Measurements from ENCODE around the gene RBBP8. TPM values are rescaled to one million over a fixed set of nuclear protein-coding genes. Genes with fewer than 3 reads are reported as not detected.

RBBP8 gene
- polyA plus RNA-seq, 3 donors: 5.8 to 9.6 (median 7.8) TPM

- H3K27me3 ChIP-seq (ENCODE audit: control insufficient read depth in 2 of 2, insufficient read depth in 2 of 2, low read length in 2 of 2): no peaks in the 10 kb centered on the region
- no peaks in the 10 kb centered on the region for H4K20me1 ChIP-seq (ENCODE audit: insufficient read depth, low read length)
- Mint-ChIP-seq H3K36me3 (no peaks in the 10 kb centered on the region), H3K4me3 (no peak overlapping the region), H3K9me3 (peaks cover 0 to 3% (median 0%) of the 10 kb centered on the region in 7 donors), H3K27ac (no peak overlapping the region), H3K4me1 (peaks cover 1% of the 10 kb centered on the region), H3K27me3 (ENCODE audit: low read depth in 3 of 3) (peaks cover 0 to 5% (median 0%) of the 10 kb centered on the region in 3 donors)
- no peak overlapping the region for H3K9ac ChIP-seq (ENCODE audit: insufficient read depth, low read length, poor library complexity, severe bottlenecking)
- H3K79me2 ChIP-seq (ENCODE audit: insufficient read depth, low read length): no peaks in the 10 kb centered on the region
- no peaks in the 10 kb centered on the region for H3K36me3 ChIP-seq (replicated peaks in 1 of 2; ENCODE audit: control insufficient read depth in 1 of 2, insufficient read depth in 2 of 2, low read length in 2 of 2)
- DNase-seq: no peak
- H3K4me2 ChIP-seq (replicated peaks; ENCODE audit: extremely low read depth, low read length, poor library complexity, severe bottlenecking): no peak overlapping the region
- no peaks in the 10 kb centered on the region for H3K4me1 ChIP-seq (ENCODE audit: control insufficient read depth in 1 of 2, insufficient read depth in 2 of 2, low read length in 2 of 2)
- intact Hi-C loops (cut with micrococcal nuclease): no loop called here
- no CpG with 5 or more reads among the region's 2 CpGs for WGBS (ENCODE audit: insufficient coverage)
- no peak overlapping the region for H3K4me3 ChIP-seq (replicated peaks in 1 of 3; ENCODE audit: low read depth in 2 of 3, low read length in 3 of 3)
- H3K27ac ChIP-seq (ENCODE audit: low read depth in 1 of 2, low read length in 2 of 2): no peak overlapping the region
- no peak for TF ChIP-seq CTCF (IDR thresholded peaks at IDR 0.05)
- H2AFZ ChIP-seq (ENCODE audit: insufficient read depth, low read depth, low read length, poor library complexity, severe bottlenecking): no peak overlapping the region
- no peaks in the 10 kb centered on the region for H3K9me3 ChIP-seq (replicated peaks in 1 of 2; ENCODE audit: control insufficient read depth in 1 of 2, insufficient read depth in 1 of 2, low read length in 2 of 2)
These were observed 104.5 kb downstream of the RBBP8 start for GRCh38 chr18:23037646-23038045.

- no peaks in the 10 kb centered on the region for H3K36me3 Mint-ChIP-seq
- H3K27me3 ChIP-seq (ENCODE audit: control insufficient read depth in 2 of 2, insufficient read depth in 2 of 2, low read length in 2 of 2): no peaks in the 10 kb centered on the region
- WGBS (ENCODE audit: insufficient coverage): 100% methylated on average over 1 of the region's 4 CpGs
These were observed 105.6 kb downstream of the RBBP8 start for GRCh38 chr18:23038712-23039111.

More at GRCh38 chr18:23038712-23039111, 105.6 kb downstream of the RBBP8 start:
- no peaks in the 10 kb centered on the region for H3K9me3 ChIP-seq (replicated peaks in 1 of 2; ENCODE audit: control insufficient read depth in 1 of 2, insufficient read depth in 1 of 2, low read length in 2 of 2)
- no peak overlapping the region for H3K4me2 ChIP-seq (replicated peaks; ENCODE audit: extremely low read depth, low read length, poor library complexity, severe bottlenecking)
- TF ChIP-seq CTCF (IDR thresholded peaks at IDR 0.05): no peak
- no peak overlapping the region for H3K9ac ChIP-seq (ENCODE audit: insufficient read depth, low read length, poor library complexity, severe bottlenecking)
- H3K4me1 ChIP-seq (ENCODE audit: control insufficient read depth in 1 of 2, insufficient read depth in 2 of 2, low read length in 2 of 2): no peaks in the 10 kb centered on the region
- Mint-ChIP-seq H3K4me3 (no peak overlapping the region), H3K27ac (peak overlapping the region in 1 of 7 donors; percentile 4), H3K27me3 (ENCODE audit: low read depth in 3 of 3) (peaks cover 0 to 5% (median 0%) of the 10 kb centered on the region in 3 donors), H3K4me1 (peaks cover 1% of the 10 kb centered on the region), H3K9me3 (peaks cover 0 to 4% (median 2%) of the 10 kb centered on the region in 7 donors)
- H2AFZ ChIP-seq (ENCODE audit: insufficient read depth, low read depth, low read length, poor library complexity, severe bottlenecking): no peak overlapping the region
- intact Hi-C loops (cut with micrococcal nuclease): no loop called here
- no peaks in the 10 kb centered on the region for H3K36me3 ChIP-seq (replicated peaks in 1 of 2; ENCODE audit: control insufficient read depth in 1 of 2, insufficient read depth in 2 of 2, low read length in 2 of 2)
- H3K4me3 ChIP-seq (replicated peaks in 1 of 3; ENCODE audit: low read depth in 2 of 3, low read length in 3 of 3): no peak overlapping the region
- H4K20me1 ChIP-seq (ENCODE audit: insufficient read depth, low read length): no peaks in the 10 kb centered on the region
- DNase-seq: no peak
- no peak overlapping the region for H3K27ac ChIP-seq (ENCODE audit: low read depth in 1 of 2, low read length in 2 of 2)
- H3K79me2 ChIP-seq (ENCODE audit: insufficient read depth, low read length): no peaks in the 10 kb centered on the region
